Stimulated activated effector memory CD8-positive, alpha-beta T cell treated with anti-CD3 and anti-CD28 coated beads, Interleukin-12 subunit alpha, Interleukin-12 subunit beta, amount 100 ng/mL, for 72 hours (primary cell): ENCODE results near the gene TPD52L2.
A peak's percentile ranks its signal among the peaks of the same experiment; 100 is the strongest.
"Not testable (repeated sequence)": the region's sequence is repeated elsewhere in the genome, so short reads cannot be mapped to it uniquely, and the experiment has no call there.

ENCODE experiments used
- ATAC-seq: fragments of 150-1000 bp; cut with Tn5 transposase; 2 replicates; pipeline ENCODE4 v1.10.0; 2021
- DNase-seq, 2 donors: peaks; one replicate each; pipeline ENCODE4 v3.0.0; 2021 to 2022; ENCODE audit warnings: low spot score in 2 of 2
- H3K27ac Mint-ChIP-seq: one replicate; pipeline ENCODE4 v1.8.0; 2022; ENCODE audit warnings: mild to moderate bottlenecking, mixed read lengths
- H3K36me3 Mint-ChIP-seq: one replicate; pipeline ENCODE4 v1.8.0; 2022; ENCODE audit warnings: mild to moderate bottlenecking, mixed read lengths
- H3K4me1 Mint-ChIP-seq: one replicate; pipeline ENCODE4 v1.8.0; 2022; ENCODE audit warnings: mixed read lengths
- H3K4me3 Mint-ChIP-seq: one replicate; pipeline ENCODE4 v1.8.0; 2022; ENCODE audit warnings: mild to moderate bottlenecking, mixed read lengths
- H3K9me3 Mint-ChIP-seq: one replicate; pipeline ENCODE4 v1.8.0; 2022; ENCODE audit warnings: mixed read lengths

The TPD52L2 gene

GRCh38 chr20:63916371-63916939 is 51.4 kb downstream of the TPD52L2 start:
- not testable (repeated sequence) for ATAC-seq, H3K4me3 Mint-ChIP-seq, H3K9me3 Mint-ChIP-seq, DNase-seq, H3K27ac Mint-ChIP-seq
- peaks cover 45% of the 10 kb centered on the region for H3K36me3 Mint-ChIP-seq
- peaks cover 23% of the 10 kb centered on the region for H3K4me1 Mint-ChIP-seq

DNA sequence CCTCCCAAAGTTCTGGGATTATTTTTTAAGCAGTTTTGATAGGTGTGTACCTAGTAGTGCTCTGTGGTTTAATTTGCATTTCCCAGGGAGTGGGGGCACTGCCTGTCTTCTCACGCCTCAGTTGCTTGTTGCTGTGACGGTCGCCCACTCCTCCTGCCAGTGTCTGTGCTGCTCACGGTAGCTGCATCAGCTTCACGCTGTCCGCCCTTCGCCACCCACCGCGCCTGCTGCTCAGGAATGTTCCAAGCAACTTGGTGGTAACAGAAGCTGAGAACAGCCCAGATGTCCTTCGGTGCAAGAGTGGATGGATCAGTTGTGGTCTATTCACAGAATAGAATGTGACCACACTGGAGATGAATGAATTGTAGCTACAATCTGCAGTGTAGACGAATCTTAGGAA is 52.7 kb downstream of the TPD52L2 start:
- no peak for ATAC-seq
- no peak for DNase-seq
- H3K4me1 Mint-ChIP-seq: peaks cover 16% of the 10 kb centered on the region
- peak overlapping the region; percentile 45 for H3K27ac Mint-ChIP-seq
- H3K4me3 Mint-ChIP-seq: no peak overlapping the region
- H3K9me3 Mint-ChIP-seq: peaks cover 3% of the 10 kb centered on the region
- H3K36me3 Mint-ChIP-seq: peaks cover 57% of the 10 kb centered on the region

- Mint-ChIP-seq H3K4me3 (no peak overlapping the region), H3K36me3 (peaks cover 54% of the 10 kb centered on the region), H3K27ac (no peak overlapping the region), H3K4me1 (peaks cover 10% of the 10 kb centered on the region), H3K9me3 (peaks cover 3% of the 10 kb centered on the region)
- ATAC-seq: no peak
- no peak for DNase-seq
Observed at GRCh38 chr20:63919130-63919529, 54.1 kb downstream of the TPD52L2 start.

GRCh38 chr20:63920226-63920625 is 55.2 kb downstream of the TPD52L2 start:
- ATAC-seq: no peak
- Mint-ChIP-seq H3K36me3 (peaks cover 53% of the 10 kb centered on the region), H3K9me3 (peaks cover 3% of the 10 kb centered on the region), H3K4me1 (peaks cover 5% of the 10 kb centered on the region), H3K4me3 (no peak overlapping the region), H3K27ac (no peak overlapping the region)
- no peak for DNase-seq

DNA sequence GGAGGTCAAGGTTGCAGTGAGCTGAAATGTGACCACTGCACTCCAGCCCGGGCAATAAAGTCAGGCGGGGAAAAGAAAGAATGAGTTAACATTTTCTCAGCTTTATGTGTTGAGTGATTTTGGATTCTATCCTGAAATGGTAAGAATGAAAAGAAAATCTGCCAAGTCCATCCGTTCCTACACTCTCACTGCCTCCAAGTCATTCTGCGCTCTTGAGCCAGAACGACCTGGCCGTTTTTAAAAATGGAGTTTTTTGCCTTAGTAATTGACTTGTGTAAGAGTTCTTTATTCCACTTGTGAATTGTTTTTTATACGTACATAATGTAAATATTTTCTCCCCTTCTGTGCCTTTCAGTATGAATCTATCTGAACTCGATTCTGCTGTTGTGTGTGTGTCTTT is 58.6 kb downstream of the TPD52L2 start:
- Mint-ChIP-seq H3K27ac (no peak overlapping the region), H3K4me1 (peaks cover 4% of the 10 kb centered on the region), H3K36me3 (peaks cover 71% of the 10 kb centered on the region), H3K9me3 (no peaks in the 10 kb centered on the region), H3K4me3 (no peak overlapping the region)
- DNase-seq (no peak), ATAC-seq (no peak)

DNA sequence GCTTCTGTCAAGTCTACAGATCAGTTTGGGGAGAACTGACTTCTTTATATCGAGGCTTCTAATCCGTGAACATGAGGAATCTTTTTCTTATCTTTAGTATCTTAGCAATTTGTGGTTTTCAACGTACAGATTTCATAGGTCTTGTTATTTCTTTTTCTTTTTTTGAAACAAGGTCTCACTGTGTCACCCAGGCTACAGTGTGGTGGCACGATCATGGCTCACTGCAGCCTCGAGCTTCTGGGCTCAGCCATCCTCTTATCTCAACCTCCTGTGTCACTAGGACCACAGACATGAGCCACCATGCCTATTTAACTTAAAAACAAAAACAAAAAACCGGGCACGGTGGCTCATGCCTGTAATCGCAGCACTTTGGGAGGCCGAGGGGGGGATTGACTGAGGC is 59.2 kb downstream of the TPD52L2 start:
- H3K36me3 Mint-ChIP-seq: peaks cover 71% of the 10 kb centered on the region
- H3K9me3 Mint-ChIP-seq: no peaks in the 10 kb centered on the region
- peaks cover 4% of the 10 kb centered on the region for H3K4me1 Mint-ChIP-seq
- no peak overlapping the region for H3K4me3 Mint-ChIP-seq
- ATAC-seq: no peak
- no peak overlapping the region for H3K27ac Mint-ChIP-seq
- no peak for DNase-seq

DNA sequence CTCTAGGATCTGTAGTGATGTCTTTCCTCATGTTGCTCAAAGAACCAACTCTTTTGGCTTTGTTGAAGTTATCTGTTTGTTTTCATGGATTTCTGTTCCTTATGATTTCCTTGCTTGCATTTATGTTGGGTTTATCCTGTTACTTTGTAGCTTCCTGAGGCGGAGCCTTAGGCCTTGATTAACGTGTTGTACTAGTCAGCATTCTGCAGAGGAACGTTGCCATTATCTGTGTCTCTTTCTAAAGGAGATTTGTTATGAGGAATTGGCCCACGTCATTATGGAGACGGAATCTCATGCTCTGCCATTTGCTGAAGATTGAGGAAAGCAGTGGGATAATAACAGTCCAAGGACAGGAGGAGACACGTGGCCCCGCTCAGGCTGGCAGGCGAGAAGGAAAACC is 61.2 kb downstream of the TPD52L2 start:
- ATAC-seq: no peak
- H3K4me3 Mint-ChIP-seq: no peak overlapping the region
- peaks cover 81% of the 10 kb centered on the region for H3K36me3 Mint-ChIP-seq
- no peaks in the 10 kb centered on the region for H3K9me3 Mint-ChIP-seq
- no peak for DNase-seq
- H3K4me1 Mint-ChIP-seq: peaks cover 4% of the 10 kb centered on the region
- H3K27ac Mint-ChIP-seq: no peak overlapping the region

DNA sequence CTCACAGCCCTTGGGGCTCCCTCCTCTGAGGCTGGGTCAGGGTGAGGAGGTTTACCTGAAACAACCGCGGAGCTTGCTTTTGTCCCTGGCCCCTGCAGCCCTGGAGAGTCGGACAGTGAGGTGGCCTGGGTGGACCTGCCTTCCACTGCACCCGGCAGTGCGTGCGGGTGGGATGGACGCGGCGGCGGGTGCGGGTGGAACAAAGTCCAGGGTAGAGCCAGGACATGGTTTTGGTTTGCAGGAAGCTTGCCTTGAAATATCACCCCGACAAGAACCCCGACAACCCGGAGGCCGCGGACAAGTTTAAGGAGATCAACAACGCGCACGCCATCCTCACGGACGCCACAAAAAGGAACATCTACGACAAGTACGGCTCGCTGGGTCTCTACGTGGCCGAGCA is 64.0 kb downstream of the TPD52L2 start:
- DNase-seq: no peak
- no peak for ATAC-seq
- Mint-ChIP-seq H3K4me1 (peaks cover 4% of the 10 kb centered on the region), H3K9me3 (no peaks in the 10 kb centered on the region), H3K4me3 (no peak overlapping the region), H3K36me3 (peaks cover 85% of the 10 kb centered on the region), H3K27ac (no peak overlapping the region)

DNA sequence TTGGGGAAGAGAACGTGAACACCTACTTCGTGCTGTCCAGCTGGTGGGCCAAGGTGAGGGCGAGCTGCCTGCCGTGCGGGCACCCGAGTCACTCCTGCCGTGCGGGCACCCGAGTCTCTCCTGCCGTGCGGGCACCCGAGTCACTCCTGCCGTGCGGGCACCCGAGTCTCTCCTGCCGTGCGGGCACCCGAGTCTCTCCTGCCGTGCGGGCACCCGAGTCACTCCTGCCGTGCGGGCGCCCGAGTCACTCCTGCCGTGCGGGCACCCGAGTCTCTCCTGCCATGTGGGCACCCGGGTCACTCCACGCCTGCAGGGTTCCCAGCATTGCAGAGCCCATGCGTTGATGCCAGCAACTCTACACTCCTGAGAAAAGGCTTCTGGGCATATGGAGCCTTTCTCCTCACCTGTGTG is 64.4 kb downstream of the TPD52L2 start:
- not testable (repeated sequence) for ATAC-seq, H3K4me3 Mint-ChIP-seq, H3K4me1 Mint-ChIP-seq, H3K9me3 Mint-ChIP-seq, H3K27ac Mint-ChIP-seq, DNase-seq
- peaks cover 87% of the 10 kb centered on the region for H3K36me3 Mint-ChIP-seq

- Mint-ChIP-seq H3K36me3 (peaks cover 93% of the 10 kb centered on the region), H3K9me3 (no peaks in the 10 kb centered on the region), H3K4me1 (peaks cover 12% of the 10 kb centered on the region), H3K4me3 (no peak overlapping the region), H3K27ac (peak overlapping the region; percentile 72)
- ATAC-seq (no peak), DNase-seq (no peak)
Observed at GRCh38 chr20:63930971-63931553, 66.0 kb downstream of the TPD52L2 start.

DNA sequence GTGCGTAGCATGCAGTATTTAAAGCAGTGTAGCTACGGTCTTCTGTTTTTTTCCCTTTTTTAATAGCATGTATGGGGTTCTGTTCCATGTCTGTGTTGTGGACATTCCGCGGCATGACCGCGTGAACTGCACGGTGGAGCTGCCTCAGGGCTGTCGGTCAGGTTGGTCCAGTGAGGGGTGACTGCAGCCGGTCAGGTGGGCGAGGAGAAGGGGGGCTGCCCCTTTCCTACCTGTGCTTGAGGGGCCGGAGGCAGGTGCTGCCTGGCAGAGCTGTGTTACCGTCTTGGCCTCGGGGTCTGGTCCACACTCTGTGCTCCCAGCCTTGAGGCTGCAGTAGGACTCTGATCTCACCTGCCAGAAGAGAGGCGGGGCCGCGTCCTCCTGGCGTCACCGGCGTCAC is 66.7 kb downstream of the TPD52L2 start:
- H3K36me3 Mint-ChIP-seq: peaks cover 94% of the 10 kb centered on the region
- peaks cover 7% of the 10 kb centered on the region for H3K4me1 Mint-ChIP-seq
- no peak overlapping the region for H3K4me3 Mint-ChIP-seq
- no peak overlapping the region for H3K27ac Mint-ChIP-seq
- H3K9me3 Mint-ChIP-seq: no peaks in the 10 kb centered on the region
- no peak for ATAC-seq
- DNase-seq: no peak

DNA sequence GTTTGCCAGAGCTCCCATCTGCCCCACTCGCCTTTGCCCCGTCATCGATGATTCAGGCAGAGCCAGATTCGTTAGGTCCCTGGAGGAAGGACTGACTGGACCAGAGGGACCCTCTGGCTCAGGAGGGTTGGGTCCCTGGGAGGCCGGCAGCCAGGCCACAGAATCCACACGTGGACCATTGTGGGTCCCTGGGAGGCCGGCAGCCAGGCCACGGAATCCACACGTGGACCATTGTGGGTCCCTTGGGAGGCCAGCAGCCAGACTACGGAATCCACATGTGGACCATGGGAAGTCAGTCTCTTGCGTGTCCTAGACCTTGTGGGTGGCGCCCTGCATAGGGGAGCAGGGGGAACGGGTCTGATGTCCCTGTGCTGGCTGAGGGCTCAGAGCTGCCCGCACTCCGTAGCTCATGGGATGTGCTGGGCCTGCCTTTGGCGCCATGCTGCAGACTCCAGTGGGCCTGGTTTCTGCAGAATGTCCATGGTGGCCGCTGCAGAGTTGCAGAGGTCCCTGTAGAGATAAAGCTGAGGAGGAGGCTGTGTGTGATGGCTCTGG is 67.6 kb downstream of the TPD52L2 start:
- no peak for DNase-seq
- Mint-ChIP-seq H3K27ac (no peak overlapping the region), H3K36me3 (peaks cover 94% of the 10 kb centered on the region), H3K4me1 (peaks cover 7% of the 10 kb centered on the region), H3K9me3 (no peaks in the 10 kb centered on the region), H3K4me3 (no peak overlapping the region)
- no peak for ATAC-seq

DNA sequence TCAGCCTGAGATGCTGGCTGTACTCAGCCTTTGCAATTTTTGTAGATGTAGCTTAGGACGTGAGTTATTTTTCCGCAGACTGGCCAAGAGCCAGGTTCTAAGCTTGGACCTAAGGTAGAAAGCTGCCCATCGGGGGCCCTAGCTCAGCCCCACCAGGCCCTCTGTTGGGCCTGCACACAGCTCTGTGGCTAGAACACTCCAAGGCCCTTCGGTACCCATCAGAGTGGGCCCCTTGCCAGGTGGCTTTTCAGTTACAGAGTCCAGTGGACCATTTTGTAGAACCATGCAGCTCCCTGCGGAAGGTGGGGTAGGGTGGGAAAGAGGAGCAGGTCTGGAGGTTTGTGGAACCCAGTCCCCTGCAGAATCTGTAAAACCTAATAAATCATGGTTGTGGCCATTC is 68.6 kb downstream of the TPD52L2 start:
- H3K27ac Mint-ChIP-seq: no peak overlapping the region
- no peaks in the 10 kb centered on the region for H3K9me3 Mint-ChIP-seq
- no peak for DNase-seq
- H3K4me1 Mint-ChIP-seq: peaks cover 7% of the 10 kb centered on the region
- no peak overlapping the region for H3K4me3 Mint-ChIP-seq
- H3K36me3 Mint-ChIP-seq: peaks cover 91% of the 10 kb centered on the region
- no peak for ATAC-seq

DNA sequence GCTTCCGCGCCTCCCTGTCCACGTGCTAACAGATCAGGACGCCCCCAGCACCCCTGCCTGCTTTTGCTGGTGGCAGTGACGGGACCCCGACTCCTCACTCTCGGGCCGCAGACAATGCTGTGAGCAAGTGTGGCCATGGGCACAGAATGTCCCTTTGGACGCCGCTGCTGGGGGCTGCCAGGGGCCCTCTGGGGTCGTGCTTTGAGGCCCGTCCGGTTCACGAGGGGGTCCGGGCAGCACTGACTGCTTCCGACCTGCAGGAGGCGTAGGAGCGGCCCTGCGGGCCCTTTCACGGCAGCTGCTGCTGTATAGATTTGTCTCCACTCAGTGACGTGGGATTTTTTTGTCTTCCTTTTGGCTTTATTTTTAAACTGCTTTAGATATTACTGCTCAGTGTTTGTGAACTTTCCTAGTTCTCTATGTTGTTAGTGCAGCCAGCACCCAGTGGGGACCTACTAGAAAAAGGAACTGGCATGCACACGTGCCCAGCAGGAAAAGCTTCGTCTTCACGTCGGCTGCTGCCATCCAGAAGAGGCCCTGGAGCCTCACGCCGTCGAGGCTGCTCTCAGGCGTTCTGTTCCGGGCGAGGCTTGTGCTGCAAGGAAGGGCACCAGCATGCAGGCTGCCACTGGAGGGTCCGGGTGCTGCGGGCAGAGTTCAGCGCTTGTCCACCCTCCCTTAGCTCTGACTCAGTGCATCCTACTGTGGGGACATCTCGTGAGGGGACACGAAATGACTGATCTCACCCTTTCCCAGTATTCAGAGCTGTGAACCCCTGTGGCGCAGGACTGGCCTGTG is 69.4 kb downstream of the TPD52L2 start:
- peak overlapping the region; percentile 37 for H3K27ac Mint-ChIP-seq
- no peaks in the 10 kb centered on the region for H3K9me3 Mint-ChIP-seq
- no peak overlapping the region for H3K4me3 Mint-ChIP-seq
- ATAC-seq (no peak), DNase-seq (no peak)
- peaks cover 83% of the 10 kb centered on the region for H3K36me3 Mint-ChIP-seq
- peaks cover 7% of the 10 kb centered on the region for H3K4me1 Mint-ChIP-seq

- H3K27ac Mint-ChIP-seq: peak overlapping the region; percentile 37
- H3K9me3 Mint-ChIP-seq: no peaks in the 10 kb centered on the region
- DNase-seq (no peak), ATAC-seq (no peak)
- no peak overlapping the region for H3K4me3 Mint-ChIP-seq
- peaks cover 7% of the 10 kb centered on the region for H3K4me1 Mint-ChIP-seq
- peaks cover 79% of the 10 kb centered on the region for H3K36me3 Mint-ChIP-seq
Observed at GRCh38 chr20:63935447-63935846, 70.4 kb downstream of the TPD52L2 start.

DNA sequence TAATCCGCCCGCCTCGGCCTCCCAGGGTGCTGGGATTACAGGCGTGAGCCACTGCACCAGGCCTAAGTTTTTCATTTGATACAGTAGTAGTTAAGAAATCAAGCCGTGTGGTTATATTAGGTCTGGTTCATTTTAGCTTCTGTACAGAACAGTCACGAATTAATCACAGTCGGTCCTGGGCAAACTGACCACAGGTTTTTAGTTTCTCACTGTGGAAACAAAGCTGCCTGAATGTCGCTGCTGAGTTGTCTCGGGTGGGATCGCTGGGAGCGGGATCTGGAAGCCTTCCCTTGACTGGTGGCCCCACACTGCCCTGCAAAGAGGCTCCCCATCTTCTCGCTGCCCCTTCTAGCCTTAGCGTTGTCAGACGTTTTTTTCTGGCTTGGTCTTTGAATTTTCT is 72.5 kb downstream of the TPD52L2 start:
- peaks cover 22% of the 10 kb centered on the region for H3K4me1 Mint-ChIP-seq
- peaks cover 77% of the 10 kb centered on the region for H3K36me3 Mint-ChIP-seq
- H3K27ac Mint-ChIP-seq: peak overlapping the region; percentile 64
- ATAC-seq (no peak), DNase-seq (no peak)
- H3K4me3 Mint-ChIP-seq: no peak overlapping the region
- no peaks in the 10 kb centered on the region for H3K9me3 Mint-ChIP-seq
